CD4-positive, alpha-beta T cell treated with Interleukin-15 for 4 hours (primary cell): ENCODE data around the gene DIO3.

Experiments
- DNase-seq: peaks from one replicate; pipeline ENCODE4 v3.0.0-alpha.2; 2020; ENCODE audit warnings: low spot score

Gene DIO3

DNA sequence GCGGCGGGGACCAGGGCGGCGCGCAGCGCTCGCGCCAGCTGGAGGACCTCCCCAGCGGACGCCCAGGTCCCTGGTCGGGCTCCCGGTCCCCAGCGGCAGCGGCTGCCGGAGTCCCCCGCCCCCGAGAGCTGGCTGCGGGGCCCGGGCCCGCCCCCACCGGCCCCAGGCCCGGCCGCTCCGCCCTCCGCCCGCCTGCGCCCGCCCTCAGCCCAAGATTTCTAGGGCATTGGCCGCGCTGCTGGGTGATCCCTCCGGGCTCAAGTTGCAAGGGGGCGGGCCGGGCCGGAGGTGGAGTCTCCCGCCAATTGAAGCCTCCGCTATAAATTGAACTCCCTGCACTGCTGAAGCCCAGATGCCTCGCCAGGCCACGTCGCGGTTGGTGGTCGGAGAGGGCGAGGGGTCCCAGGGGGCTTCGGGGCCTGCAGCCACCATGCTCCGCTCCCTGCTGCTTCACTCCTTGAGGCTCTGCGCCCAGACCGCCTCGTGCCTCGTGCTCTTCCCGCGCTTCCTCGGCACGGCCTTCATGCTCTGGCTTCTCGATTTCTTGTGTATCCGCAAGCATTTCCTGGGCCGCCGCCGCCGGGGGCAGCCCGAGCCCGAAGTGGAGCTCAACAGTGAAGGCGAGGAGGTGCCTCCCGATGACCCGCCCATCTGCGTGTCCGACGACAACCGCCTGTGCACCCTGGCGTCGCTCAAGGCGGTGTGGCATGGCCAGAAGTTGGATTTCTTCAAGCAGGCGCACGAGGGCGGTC, at the start of gene DIO3:
Gene DIO3, plus strand, starts transcription at position 351 of the 752 bp plus-strand sequence.
- no peak for DNase-seq

DNA sequence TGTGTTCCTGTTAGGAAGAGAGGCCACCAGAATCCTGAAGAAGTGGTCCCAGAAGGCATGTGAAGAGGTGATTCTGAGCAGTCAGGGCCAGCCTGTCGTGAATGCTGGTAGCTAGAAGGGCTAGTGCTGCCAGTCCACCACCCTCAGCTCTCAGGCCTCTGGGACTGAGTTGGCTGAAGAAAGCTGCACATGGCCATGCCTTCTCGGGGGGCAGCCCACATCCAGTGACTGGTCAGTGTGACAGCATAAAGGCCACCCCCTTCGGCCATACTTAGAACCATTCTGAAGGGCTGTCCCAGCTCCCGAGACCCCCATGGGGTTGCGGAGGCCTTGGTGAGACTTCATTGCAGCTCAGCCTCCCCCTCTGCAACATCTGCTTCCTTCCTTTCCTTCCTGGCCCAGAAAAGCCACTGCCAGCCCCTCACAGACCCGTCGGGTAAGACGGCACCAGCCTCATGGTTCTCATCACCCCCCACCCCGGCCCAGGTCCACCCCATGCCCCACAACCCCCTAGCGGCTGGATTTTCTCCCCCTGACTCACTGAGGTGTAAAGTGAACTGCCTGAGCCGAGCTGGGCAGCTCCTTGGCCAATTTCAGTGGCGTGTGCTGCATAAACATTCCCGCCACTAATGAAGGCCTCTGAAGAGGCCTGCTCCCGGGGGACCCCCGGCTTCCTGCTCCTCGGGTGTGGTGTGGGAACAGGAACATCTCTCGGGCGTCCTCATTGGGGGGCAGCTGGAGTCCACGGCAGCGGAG, 49.5 kb upstream of the DIO3 start:
- no peak for DNase-seq

DNA sequence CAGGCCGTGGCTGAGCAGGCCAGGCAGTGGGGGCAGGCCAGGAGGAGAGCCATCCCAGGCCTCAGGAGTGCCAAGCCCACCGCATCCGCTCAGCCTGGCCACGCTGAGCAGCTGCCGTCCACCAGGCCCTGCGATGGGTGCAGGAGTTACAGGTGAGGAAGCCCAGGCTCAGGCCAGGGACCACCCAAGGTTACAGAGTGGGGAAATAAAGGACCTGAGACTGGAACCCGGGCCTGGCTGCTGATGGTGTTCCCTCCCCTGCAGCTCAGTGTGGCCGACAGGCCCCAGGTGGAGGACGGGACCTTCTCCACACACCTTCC, 49.0 kb upstream of the DIO3 start:
- DNase-seq = no peak

DNA sequence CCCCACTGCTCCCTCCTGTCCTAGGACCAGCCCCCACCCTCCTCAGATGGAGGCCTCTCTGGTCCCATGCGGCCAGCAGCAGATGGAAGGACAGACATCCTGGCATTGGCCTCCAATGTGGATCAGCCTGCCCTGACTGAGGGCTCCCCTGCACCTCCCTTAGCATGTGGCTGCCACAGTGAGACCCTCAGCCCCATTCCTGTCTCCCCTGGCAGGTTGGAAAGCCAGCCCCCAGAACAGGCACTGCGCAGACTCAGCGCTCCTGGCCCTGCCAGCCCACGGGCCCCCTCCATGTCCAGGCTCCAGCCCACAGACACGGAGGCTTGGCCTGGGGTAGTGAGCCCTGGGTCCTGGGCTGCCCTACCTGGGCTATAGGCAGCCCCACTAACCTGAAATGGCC, 47.2 kb upstream of the DIO3 start:
- DNase-seq = no peak

DNA sequence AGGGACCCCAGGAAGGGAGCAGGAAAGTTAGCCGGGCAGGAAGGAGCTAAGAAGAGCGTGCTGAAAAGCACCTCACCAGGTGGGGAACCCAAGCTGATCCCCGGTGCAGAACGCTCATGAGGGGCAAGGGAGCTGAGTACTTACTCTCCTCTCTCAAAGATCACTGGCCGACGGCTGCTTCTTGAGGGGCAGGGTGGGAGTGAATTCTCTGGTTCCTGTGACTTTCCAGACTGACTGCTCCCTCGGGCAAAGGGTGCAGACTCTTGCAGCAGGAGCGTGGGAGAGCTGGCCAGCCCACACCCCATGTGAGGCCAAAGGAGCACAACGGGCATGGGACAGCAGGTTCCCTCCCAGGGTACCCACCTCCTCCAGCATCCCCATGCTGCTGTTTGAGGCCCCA, 44.9 kb upstream of the DIO3 start:
- no peak for DNase-seq

DNA sequence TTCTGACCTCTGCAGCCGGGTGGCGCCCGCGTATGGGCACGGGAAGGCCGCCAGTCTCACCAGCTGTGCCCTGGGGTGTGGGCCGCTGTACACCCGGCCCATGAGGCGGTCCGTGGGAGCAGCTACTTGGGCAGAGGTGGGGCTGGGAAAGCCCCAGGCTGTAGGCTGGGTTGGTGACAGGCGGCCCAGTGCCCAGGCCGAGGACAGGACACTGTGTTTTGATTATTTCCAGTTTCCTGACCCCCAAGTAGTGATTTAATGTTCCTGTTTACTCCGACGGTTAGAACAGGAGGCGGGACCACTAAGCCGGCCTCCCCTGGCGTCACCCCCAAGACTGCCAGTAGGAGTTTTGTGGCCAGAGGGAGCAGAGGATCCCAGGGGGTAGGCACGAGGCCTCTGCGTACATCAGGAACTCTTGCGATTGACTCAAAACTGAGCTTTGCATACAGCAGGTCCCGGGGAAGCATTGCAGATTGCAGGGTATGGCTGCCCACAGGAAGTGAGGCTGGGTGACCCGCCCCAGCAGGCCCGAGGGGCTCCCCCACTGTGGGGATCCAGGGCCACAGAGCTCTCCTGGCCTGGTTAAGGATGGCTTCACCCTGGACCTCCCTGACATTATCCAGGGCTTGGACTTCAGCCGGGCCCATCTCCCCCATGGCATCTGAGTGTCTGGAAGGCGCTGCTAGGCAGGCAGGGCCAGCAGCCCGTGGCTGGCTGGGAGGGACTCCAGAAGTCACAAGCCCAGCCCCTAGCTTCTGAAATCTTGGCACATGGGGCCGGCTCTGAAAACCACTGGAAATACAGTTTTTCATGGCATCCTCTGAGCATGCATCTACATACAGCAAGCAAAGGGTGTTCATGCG, 42.5 kb upstream of the DIO3 start:
- no peak for DNase-seq

DNA sequence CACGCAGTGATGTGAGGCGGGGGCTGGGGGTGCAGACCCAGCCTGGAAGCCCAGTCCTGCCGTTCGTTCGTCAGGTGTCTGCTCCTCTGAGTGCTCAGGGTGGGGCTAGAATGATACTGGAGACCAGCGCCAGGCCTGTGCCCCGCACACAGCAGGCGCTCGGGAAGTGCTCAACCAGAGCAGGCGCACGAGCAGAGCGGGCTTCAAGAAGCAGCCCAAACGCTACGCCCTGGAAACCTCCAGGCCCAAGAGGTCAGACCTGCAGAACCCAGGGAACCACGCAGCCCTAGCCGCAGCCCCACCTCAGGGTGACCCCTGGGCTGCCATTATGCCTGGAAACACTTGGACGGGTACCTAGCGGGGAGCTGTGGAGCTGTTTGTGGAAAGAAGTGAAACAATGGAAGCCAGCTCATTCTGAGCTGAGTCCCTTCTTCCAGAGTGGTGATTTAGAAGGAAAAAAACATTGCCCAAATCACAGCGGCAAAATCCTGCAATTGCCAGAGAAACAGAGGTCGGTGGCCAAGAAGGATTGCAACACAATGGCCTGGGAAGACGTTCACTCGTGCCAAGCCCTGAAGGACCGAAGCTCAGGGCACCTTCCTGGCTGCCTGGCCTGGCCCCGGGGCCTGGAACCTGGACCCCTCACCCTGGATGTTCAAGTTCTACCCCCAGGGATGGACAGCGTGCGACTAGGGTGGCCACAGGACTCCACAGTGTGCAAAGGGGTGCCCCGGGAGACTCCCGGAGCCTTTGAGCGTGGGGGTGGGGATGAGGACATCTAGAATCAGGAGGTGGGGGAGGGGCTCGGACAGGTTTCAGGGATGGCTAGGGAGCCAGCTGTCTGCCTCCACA, 40.4 kb upstream of the DIO3 start:
- DNase-seq = no peak

DNA sequence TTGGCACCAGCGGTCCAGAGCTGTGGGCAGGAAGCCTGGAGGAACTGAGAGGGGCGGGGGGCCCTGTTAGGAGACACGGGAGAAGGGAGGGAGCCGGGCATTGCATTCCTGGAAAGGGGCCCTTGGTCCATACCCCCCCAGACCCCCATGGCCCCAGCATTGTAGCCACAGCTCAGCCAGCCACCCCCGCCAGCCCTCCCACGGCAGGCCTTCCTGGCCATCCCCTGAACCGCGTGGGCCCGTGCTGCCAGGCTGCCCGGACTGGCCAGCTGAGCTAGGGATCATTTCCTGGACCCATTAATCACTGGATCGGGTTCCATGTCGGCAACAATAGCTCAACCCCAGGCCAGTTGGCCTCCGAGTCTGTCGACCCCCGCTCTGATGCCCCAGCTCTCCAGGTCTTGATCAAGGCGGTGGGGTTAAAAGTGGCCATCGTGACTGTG, 39.8 kb upstream of the DIO3 start:
- DNase-seq = no peak

DNA sequence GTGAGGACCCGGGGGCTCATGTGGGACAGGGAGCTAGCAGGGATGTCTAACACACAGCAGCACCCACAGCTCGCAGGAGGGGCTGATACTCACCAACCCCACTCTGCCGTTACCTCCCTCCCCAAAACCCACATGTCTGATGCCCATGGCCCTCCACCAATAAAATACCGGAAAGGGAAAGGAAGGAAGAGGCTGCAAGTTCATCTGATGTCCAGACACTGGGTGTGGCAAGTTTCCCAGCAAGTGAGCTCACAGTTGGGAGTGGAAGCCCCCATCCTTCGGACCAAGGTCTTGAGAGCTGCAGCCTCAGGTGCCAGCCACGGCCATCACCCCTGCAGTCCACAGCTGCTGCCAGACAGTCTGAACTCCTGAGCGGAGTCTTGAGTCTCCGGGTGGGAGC, 39.3 kb upstream of the DIO3 start:
- DNase-seq = no peak

DNA sequence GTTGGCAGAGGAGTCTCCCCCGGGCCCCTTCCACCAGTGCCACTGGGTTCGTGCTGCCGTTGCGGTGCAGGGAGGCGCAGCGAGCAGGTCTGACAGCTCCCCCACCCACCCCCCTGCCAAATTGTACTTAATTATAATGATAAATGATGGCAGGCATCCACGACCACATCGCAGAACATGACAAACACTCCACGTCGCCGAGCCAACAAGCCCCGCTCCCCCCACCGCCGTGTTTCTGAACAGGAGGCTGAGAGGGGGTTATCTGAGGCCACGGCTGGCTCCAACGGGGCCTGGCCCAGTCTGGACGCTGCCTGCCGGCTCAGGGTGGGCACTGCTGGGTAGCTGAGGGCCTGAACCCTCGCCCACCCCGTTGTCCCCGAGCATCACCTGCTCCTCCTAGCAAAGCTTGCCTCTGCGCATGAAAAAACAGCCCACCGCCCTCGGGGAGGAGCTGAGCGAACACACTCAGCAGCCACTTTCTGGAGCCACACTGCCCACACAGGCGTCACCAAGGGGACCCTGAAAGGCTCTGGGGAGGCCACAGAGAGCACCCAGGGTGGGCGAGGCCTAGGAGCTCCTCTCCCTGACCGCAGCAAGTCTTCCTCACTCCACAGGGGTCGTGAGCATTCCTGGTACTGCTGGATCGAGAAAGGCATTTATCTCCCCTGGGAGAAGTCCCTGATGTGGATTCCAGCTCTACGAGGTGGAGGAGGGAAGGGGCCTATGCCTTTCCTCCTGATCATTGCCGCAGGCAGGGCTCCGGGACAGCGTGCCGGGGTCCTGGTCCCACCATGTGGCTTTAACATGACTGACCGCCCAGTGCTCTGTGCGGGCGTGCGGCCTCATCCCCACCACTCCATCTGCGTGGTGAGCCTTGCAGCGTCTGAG, 35.4 kb upstream of the DIO3 start:
- DNase-seq = no peak

DNA sequence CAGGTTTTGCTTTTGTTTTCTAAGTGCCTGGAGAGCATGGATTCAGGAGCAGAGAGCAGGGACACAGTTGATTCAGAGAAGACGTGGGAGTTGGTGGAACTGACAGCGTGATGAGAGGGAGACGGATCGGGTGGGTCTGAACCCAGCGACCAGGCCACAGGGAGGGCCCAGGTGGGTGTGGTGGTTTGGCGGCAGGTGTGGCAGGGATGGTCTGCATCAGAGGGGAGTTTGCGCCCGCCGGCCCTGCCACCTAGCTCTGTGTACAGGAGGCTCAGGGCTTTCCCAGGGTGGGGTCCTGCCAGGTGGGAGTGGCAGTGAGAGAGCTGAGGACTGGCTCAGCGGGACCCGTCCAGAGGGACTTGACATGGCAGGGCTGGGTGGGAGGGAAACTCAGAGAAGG, 33.3 kb upstream of the DIO3 start:
- DNase-seq = no peak

DNA sequence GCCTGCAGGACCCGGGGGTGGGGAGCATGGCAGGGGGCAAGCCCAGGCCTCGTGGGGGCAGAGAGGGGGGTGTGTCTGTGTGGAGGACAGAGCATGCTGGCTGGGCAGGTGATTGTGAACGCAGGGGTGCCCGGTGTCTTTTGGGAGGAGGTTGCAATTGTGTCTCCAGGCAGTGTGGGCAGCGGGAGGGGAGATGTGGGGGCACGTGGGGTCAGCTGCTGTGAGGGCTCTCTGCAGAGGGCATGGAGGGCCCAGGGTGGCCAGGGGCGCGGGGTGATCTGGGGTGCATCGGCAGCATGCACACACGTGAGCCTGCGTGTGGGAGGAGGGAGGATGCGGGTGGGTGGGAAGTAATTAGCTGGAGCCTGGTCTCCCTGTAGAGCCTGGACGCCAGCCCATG, 32.2 kb upstream of the DIO3 start:
- DNase-seq = no peak

DNA sequence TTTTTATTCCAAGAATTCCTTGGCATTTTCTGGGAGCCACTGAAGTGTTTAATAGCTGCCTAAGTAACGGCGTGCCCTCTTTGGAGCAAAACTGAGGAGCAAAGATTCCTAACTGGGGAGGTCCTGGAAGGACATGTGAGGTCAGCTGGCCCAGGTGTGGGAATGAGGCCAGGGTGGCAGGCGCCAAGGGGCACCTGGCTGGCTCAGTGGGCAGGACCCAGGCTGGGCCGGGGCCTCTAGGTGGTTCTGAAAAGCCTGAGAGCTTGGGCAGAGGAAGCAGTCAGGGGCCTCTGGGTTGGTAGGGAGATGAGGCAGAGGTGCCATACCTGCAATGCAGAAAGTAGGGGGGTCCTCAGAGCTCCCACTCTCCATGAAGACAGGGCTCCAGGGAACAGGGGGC, 27.1 kb upstream of the DIO3 start:
- no peak for DNase-seq

DNA sequence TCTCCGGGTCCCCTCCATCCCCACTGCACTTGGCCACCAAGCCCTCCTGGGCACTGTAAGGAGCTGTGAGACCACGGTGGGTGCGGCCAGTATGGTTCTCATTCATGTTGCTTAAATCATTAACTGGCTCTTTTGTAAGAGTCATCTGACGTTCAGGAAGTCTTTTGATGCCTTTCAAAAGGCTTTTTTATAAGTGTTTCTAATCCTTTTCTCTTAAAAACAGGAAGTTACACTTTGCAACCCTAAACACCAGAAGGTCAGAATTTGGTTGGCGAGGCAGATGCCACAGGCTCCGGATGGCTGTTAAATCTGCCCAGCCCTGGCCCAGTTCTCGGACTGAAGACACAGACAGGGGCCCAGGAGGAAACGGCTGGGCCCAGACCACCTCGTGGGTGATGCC, 26.1 kb upstream of the DIO3 start:
- DNase-seq = no peak

DNA sequence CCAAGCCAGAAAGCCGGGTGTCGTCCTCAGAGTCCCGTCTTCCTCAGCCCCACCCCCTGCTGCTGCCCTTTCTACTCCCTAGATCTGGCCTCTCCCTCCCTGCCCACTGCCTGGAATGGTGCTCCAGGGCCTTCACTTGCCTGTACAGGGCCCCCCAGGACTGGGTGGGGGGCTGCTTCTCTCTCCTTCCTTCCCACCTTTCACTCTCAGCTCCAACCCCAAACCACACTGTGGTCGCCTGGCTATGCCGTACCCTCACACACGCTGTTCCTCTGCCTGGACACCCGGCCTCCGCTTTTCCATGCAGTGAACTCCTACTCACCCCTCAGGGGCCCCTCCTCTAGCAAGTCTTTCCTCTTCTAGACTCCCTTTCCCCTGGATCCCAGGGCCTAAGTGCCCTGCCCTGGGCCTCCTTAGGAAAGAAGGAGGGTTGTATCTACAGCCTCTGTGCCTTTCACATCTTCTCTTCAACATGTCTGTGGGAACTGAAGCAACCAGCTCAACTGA, 25.5 kb upstream of the DIO3 start:
- DNase-seq = no peak

DNA sequence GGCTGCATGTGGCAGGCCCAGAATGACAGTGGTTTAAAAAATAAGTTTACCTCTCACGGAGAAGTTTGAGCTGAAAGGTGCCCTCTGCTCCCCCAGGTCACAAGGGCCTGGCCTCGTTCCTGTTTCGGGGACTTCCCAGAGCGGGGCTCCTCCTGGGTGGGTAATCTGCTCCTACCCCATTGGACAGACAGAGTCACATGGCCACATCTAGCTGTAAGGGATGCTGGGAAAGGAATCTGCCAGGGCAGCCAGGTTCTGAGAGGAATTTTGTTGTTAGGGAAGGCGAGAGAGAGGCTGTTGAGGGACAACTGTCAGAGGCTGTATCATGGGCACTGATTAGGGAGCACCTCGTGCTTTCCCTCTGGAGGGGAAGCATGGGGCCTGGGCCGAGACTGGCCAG, 24.0 kb upstream of the DIO3 start:
- DNase-seq = no peak

DNA sequence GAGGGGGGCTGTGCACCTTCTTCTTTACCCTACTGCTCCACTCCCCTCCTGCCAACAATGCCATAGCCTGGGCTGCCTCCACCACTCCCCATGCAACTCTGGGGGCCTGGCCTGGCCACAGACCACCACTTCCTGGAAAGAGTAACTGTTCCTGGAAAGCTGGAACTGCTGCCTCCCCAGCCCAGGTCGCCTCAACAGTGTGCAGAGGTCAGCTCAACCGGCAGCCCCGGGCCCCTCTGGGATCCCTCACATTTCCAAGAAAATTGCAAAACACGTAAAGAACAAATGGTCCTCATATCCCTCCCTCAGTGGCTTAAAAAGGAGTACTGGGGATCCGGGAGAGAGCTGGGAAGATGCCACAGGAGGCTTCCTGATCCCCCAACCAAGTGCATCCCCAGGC, 22.4 kb upstream of the DIO3 start:
- DNase-seq = no peak

DNA sequence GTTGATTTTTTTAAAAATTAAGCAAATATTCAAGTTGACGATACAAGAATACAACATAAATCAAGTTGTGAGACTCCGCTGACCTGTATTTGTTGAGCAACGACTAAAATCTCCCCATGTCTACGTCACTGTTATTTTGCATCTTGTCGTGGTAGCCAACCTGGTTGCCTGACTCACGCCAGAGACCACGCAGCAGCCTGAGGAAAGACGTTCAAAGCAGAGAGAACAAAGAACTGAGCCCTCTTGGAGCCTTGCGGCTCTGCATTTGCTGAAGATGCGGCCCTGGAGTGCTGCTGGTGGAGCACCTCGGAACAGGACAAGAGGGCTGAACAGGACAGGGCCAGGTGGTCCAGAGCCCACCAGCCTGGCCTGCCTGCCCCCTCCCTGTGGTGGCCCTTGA, 21.4 kb upstream of the DIO3 start:
- DNase-seq = no peak

DNA sequence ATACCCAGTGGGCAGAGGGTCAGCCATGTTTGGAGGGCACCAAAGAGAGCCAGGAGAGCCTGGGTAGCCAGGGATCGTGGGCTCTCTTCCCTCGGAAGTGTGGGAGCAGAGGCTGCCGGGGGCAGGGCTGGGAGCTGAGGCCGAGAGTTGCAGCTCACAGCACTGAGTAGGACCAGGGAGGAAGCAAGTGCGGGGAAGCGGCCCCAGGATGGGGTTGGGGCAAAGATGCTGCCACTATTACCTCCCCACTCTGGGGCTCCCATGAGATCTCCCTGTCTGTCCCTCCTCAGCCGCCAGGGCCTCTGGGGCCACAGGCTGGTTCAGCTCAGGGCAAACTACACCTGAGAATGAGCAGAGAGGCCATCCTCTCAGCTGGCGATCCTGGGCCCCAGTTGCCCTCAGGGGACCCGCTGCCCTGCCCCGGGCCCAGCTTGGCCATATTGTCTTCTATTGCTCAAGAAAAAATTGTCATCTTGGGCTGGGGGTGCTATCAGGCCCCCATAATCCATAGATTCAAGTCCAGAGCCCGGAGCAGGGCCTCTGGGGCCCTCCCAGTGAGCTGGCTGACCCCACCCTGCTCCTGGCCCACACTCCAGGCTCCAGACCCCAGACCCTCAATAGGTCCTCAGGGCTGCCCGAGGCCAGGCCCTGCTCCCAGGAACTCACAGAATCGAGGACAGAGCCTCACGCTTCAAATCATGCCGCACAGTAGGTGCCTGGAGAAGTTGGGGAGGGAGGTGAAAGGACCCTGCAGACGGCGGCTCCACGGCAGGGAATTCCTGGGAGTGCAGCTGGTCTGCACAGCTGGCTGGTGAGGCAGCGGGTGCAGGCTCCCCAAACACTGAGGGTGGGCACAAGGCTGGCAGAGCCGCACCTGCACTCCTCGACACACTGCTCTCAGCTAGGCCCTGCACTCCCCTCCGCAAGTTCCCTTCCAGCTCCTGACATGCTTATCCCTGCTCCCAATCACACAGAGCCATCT, 20.5 kb upstream of the DIO3 start:
- no peak for DNase-seq

DNA sequence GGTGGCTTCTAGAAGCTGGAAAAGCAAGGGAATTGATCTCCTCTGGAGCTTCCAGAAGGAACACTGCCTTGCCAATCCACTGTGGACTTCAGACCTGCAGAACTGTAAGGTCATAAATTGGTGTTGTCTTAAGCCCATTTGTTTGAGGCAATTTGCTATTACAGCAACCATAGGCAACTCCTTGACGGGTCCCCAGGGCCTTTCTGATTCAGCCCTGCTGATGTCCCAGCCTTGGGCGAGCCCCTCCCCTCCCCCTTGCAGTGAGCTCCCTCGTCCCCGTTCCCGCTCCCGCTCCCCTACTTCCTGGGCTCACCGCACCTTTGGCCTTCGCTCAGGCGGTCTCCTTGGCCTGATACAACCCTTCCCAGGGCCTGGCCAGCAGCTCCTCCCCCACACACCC, 18.9 kb upstream of the DIO3 start:
- DNase-seq = no peak
